Neural progenitor cell (in vitro differentiated cells): ENCODE results near the gene CRIM1. TPM values are rescaled to one million over a fixed set of nuclear protein-coding genes. Genes with fewer than 3 reads are reported as not detected.

Experiments
- DNase-seq: peaks from one replicate; pipeline ENCODE4 v3.0.0-alpha.2; 2016; ENCODE audit warnings: low spot score
- H2AFZ ChIP-seq: fragments of 200-600 bp; sonication (generic); replicated peaks from 2 replicates; pipeline ENCODE4 v1.6.1; 2016; ENCODE audit warnings: antibody characterized with exemption
- H3F3A ChIP-seq: fragments of 200-600 bp; sonication (generic); 2 replicates; pipeline ENCODE4 v1.6.1; 2016; ENCODE audit warnings: antibody characterized with exemption, low read depth
- H3K27ac ChIP-seq: fragments of 200-600 bp; sonication (generic); 2 replicates; pipeline ENCODE4 v1.5.1; 2016; ENCODE audit warnings: mild to moderate bottlenecking
- H3K27me3 ChIP-seq: fragments of 200-600 bp; sonication (generic); 2 replicates; pipeline ENCODE4 v1.6.1; 2016; ENCODE audit warnings: mild to moderate bottlenecking, moderate library complexity
- H3K36me3 ChIP-seq: fragments of 200-600 bp; sonication (generic); 2 replicates; pipeline ENCODE4 v1.5.1; 2016
- H3K4me1 ChIP-seq: fragments of 200-600 bp; sonication (generic); 2 replicates; pipeline ENCODE4 v1.6.1; 2016; ENCODE audit warnings: mixed run types
- H3K4me2 ChIP-seq: fragments of 200-600 bp; sonication (generic); 2 replicates; pipeline ENCODE4 v1.6.1; 2016
- H3K4me3 ChIP-seq: fragments of 200-600 bp; sonication (generic); 2 replicates; pipeline ENCODE4 v1.5.1; 2016
- H3K79me2 ChIP-seq: fragments of 200-600 bp; sonication (generic); 2 replicates; pipeline ENCODE4 v1.6.1; 2016; ENCODE audit warnings: low read depth
- H3K9ac ChIP-seq: fragments of 200-600 bp; sonication (generic); 2 replicates; pipeline ENCODE4 v1.6.1; 2016
- H3K9me3 ChIP-seq: fragments of 200-600 bp; sonication (generic); 2 replicates; pipeline ENCODE4 v1.5.1; 2016; ENCODE audit warnings: low read depth
- H4K20me1 ChIP-seq: fragments of 200-600 bp; sonication (generic); 2 replicates; pipeline ENCODE4 v1.6.1; 2016; ENCODE audit warnings: low read depth
- H3K27ac Mint-ChIP-seq: 3 replicates; pipeline ENCODE4 v1.8.0; 2021; ENCODE audit warnings: mixed read lengths
- H3K27me3 Mint-ChIP-seq: 2 replicates; pipeline ENCODE4 v1.8.0; 2022; ENCODE audit warnings: low read depth, mild to moderate bottlenecking, inconsistent platforms, moderate library complexity, mixed read lengths; ENCODE audit not compliant: insufficient read depth
- H3K36me3 Mint-ChIP-seq: 3 replicates; pipeline ENCODE4 v1.8.0; 2021; ENCODE audit warnings: mixed read lengths
- H3K4me1 Mint-ChIP-seq: 3 replicates; pipeline ENCODE4 v1.8.0; 2021; ENCODE audit warnings: mixed read lengths
- H3K4me3 Mint-ChIP-seq: 3 replicates; pipeline ENCODE4 v1.8.0; 2021; ENCODE audit warnings: mild to moderate bottlenecking, moderate library complexity, mixed read lengths
- H3K9me3 Mint-ChIP-seq: 3 replicates; pipeline ENCODE4 v1.8.0; 2020; ENCODE audit warnings: mixed read lengths
- CTCF ChIP-seq: fragments of 200-600 bp; sonication (generic); IDR thresholded peaks from 2 replicates; pipeline ENCODE4 v1.5.1; 2017; ENCODE audit warnings: antibody characterized with exemption, mild to moderate bottlenecking
- EZH2 ChIP-seq: fragments of 200-600 bp; sonication (generic); IDR thresholded peaks from 2 replicates; pipeline ENCODE4 v1.6.1; 2017; ENCODE audit warnings: antibody characterized with exemption, mild to moderate bottlenecking, moderate library complexity
- EZH2phosphoT487 ChIP-seq: fragments of 200-600 bp; sonication (generic); IDR thresholded peaks from 2 replicates; pipeline ENCODE4 v1.6.1; 2017; ENCODE audit warnings: antibody characterized with exemption
- total RNA-seq: library from RNA; depleted of rRNA; stranded (reverse); fragments of >200 nt; gene quantifications from 2 replicates; pipeline ENCODE4 v1.2.3, GENCODE V29; 2015; ENCODE audit warnings: low replicate concordance

CRIM1 gene
- total RNA-seq, 1 donor from 2014 or later, result 4.9 TPM

GRCh38 chr2:36577884-36578283 lies 222.3 kb downstream of the CRIM1 start:
- Mint-ChIP-seq H3K4me3 (no peak overlapping the region), H3K36me3 (peaks cover 63% of the 10 kb centered on the region)

GRCh38 chr2:36578343-36579296 lies 223.0 kb downstream of the CRIM1 start:
- peaks cover 14% of the 10 kb centered on the region for H3K36me3 ChIP-seq
- H3K4me2 ChIP-seq, result no peak overlapping the region
- DNase-seq, result no peak
- Mint-ChIP-seq H3K4me3 (no peak overlapping the region), H3K36me3 (peaks cover 65% of the 10 kb centered on the region), H3K9me3 (no peaks in the 10 kb centered on the region), H3K27ac (no peak overlapping the region), H3K27me3 (peaks cover 2% of the 10 kb centered on the region), H3K4me1 (peaks cover 2% of the 10 kb centered on the region)
- H4K20me1 ChIP-seq, result no peaks in the 10 kb centered on the region
- TF ChIP-seq EZH2, result no peak
- TF ChIP-seq CTCF, result no peak
- no peak for TF ChIP-seq EZH2phosphoT487
- no peaks in the 10 kb centered on the region for H3K79me2 ChIP-seq
- H3K9me3 ChIP-seq, result no peaks in the 10 kb centered on the region
- no peak overlapping the region for H3K27ac ChIP-seq
- H2AFZ ChIP-seq, result no peak overlapping the region
- no peaks in the 10 kb centered on the region for H3K4me1 ChIP-seq
- no peaks in the 10 kb centered on the region for H3K27me3 ChIP-seq
- H3K9ac ChIP-seq, result no peak overlapping the region
- H3K4me3 ChIP-seq, result no peak overlapping the region
- no peaks in the 10 kb centered on the region for H3F3A ChIP-seq

More at GRCh38 chr2:36577884-36578283, 222.3 kb downstream of the CRIM1 start:
- TF ChIP-seq EZH2phosphoT487 (no peak), CTCF (no peak), EZH2 (no peak)
- Histone ChIP-seq H2AFZ (no peak overlapping the region), H3K4me2 (no peak overlapping the region), H3K9me3 (no peaks in the 10 kb centered on the region), H3K79me2 (no peaks in the 10 kb centered on the region), H4K20me1 (no peaks in the 10 kb centered on the region), H3K9ac (no peak overlapping the region), H3K4me3 (no peak overlapping the region), H3K27me3 (no peaks in the 10 kb centered on the region), H3K27ac (no peak overlapping the region), H3K4me1 (no peaks in the 10 kb centered on the region), H3F3A (no peaks in the 10 kb centered on the region), H3K36me3 (peaks cover 14% of the 10 kb centered on the region)
- H3K4me1 Mint-ChIP-seq, result peaks cover 1% of the 10 kb centered on the region
- H3K9me3 Mint-ChIP-seq, result no peaks in the 10 kb centered on the region
- H3K27ac Mint-ChIP-seq, result no peak overlapping the region
- DNase-seq, result no peak
- peaks cover 2% of the 10 kb centered on the region for H3K27me3 Mint-ChIP-seq

DNA sequence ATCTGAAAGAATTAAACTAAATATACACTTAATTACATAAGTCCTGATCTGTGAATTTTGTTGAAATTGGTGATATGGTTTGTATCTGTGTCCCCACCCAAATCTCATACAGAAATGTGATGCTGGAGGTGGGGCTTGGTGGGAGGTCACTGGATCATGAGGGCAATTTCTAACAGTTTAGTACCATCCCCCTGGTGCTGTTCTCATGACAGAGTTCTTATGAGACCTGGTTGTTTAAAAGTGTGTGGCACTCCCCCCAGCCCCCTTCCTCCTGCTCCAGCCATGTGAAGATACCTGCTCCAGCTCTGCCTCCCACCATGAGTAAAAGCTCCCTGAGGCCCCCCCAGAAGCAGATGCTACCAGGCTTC lies 223.7 kb downstream of the CRIM1 start:
- no peak overlapping the region for H3K4me3 Mint-ChIP-seq
- Histone ChIP-seq H3K79me2 (no peaks in the 10 kb centered on the region), H3K4me3 (no peak overlapping the region), H3K36me3 (peaks cover 14% of the 10 kb centered on the region), H3F3A (no peaks in the 10 kb centered on the region), H4K20me1 (no peaks in the 10 kb centered on the region), H3K27me3 (no peaks in the 10 kb centered on the region), H3K27ac (no peak overlapping the region), H3K4me2 (no peak overlapping the region), H3K9ac (no peak overlapping the region), H3K4me1 (no peaks in the 10 kb centered on the region), H2AFZ (no peak overlapping the region), H3K9me3 (no peaks in the 10 kb centered on the region)
- H3K9me3 Mint-ChIP-seq, result no peaks in the 10 kb centered on the region
- peaks cover 2% of the 10 kb centered on the region for H3K4me1 Mint-ChIP-seq
- no peak for DNase-seq
- no peak overlapping the region for H3K27ac Mint-ChIP-seq
- H3K36me3 Mint-ChIP-seq, result peaks cover 67% of the 10 kb centered on the region
- H3K27me3 Mint-ChIP-seq, result peaks cover 2% of the 10 kb centered on the region
- TF ChIP-seq EZH2phosphoT487, result no peak

DNA sequence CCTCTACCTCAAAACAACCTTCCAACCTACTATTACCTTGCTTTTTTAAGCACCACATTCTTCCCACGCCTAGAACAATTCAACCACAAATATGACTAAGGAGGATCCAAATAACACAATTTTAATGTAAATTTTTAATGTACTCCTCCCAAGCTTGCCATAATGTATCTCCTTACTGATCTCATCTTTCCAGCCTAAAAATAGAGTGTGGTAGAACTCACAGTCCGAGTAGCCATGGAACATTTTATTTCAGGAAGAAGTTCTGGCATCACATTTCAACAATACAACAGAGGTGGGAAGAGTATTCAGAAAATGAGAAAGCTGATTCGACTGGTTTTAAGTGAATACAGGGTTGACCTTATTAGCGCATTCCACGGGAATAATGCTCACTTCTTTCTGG lies 227.0 kb downstream of the CRIM1 start:
- H3K27ac ChIP-seq, result no peak overlapping the region
- peaks cover 14% of the 10 kb centered on the region for H3K36me3 ChIP-seq

More for the DNA sequence above, 227.0 kb downstream of the CRIM1 start:
- Histone ChIP-seq H3K9me3 (no peaks in the 10 kb centered on the region), H3F3A (no peaks in the 10 kb centered on the region), H3K27me3 (no peaks in the 10 kb centered on the region), H3K79me2 (peaks cover 5% of the 10 kb centered on the region), H3K4me1 (no peaks in the 10 kb centered on the region), H3K9ac (no peak overlapping the region), H3K4me3 (no peak overlapping the region), H2AFZ (no peak overlapping the region), H4K20me1 (no peaks in the 10 kb centered on the region), H3K4me2 (no peak overlapping the region)
- Mint-ChIP-seq H3K4me3 (no peak overlapping the region), H3K4me1 (peaks cover 2% of the 10 kb centered on the region), H3K27me3 (peaks cover 2% of the 10 kb centered on the region), H3K9me3 (no peaks in the 10 kb centered on the region), H3K27ac (no peak overlapping the region), H3K36me3 (peaks cover 70% of the 10 kb centered on the region)
- TF ChIP-seq EZH2phosphoT487 (no peak), CTCF (no peak), EZH2 (no peak)
- DNase-seq, result no peak
